HG02885 (cell line): Measurements from ENCODE around the gene ATF1.
"Not testable (repeated sequence)": the region's sequence is repeated elsewhere in the genome, so short reads cannot be mapped to it uniquely, and the experiment has no call there.

Source experiments
- ATAC-seq: cut with Tn5 transposase; IDR thresholded peaks from one replicate; pipeline ENCODE4 v1.9.1; 2021; ENCODE audit warnings: mild to moderate bottlenecking; ENCODE audit not compliant: unreplicated experiment, poor library complexity

ATF1 gene

GRCh38 chr12:50855218-50855617 is 91.3 kb downstream of the ATF1 start:
- ATAC-seq, result not testable (repeated sequence)

GRCh38 chr12:50855679-50856078 is 91.8 kb downstream of the ATF1 start:
- not testable (repeated sequence) for ATAC-seq

GRCh38 chr12:50859621-50860310 is 95.9 kb downstream of the ATF1 start:
- ATAC-seq, result no peak

- no peak for ATAC-seq
Measured at GRCh38 chr12:50862316-50862715, 98.4 kb downstream of the ATF1 start.

GRCh38 chr12:50865266-50865665 is 101.4 kb downstream of the ATF1 start:
- no peak for ATAC-seq

GRCh38 chr12:50868881-50869280 is 105.0 kb downstream of the ATF1 start:
- ATAC-seq, result not testable (repeated sequence)
